ENCODE data around the gene SIK2. TPM values are rescaled to one million over a fixed set of nuclear protein-coding genes. Genes with fewer than 3 reads are reported as not detected.

The SIK2 gene
- total and polyA plus RNA-seq, 2 donors (not counting 3 experiments of a cell fraction or from before 2014, with no cell fraction given) = 14.6 to 17.1 TPM

- CTCF ChIA-PET = interaction anchor here (2.2 kb wide), 1 partner anchor 103 kb away, joined by 7 read pairs; no protein-coding TSS in a partner anchor
- BruUV-seq (replicated peaks) = no TSS peak
- peaks cover 0 to 12% of the 10 kb centered on the region in 2 experiments for H3K36me3 ChIP-seq (ENCODE audit: control insufficient read depth in 2 of 2, extremely low read depth in 1 of 2, insufficient read depth in 2 of 2, low read length in 2 of 2)
Observed at GRCh38 chr11:111707691-111708067, 105.4 kb downstream of the SIK2 start.

More at GRCh38 chr11:111707691-111708067, 105.4 kb downstream of the SIK2 start:
- Histone ChIP-seq H3K79me2 (ENCODE audit: control insufficient read depth, insufficient read depth, low read length) (no peaks in the 10 kb centered on the region), H3K4me1 (ENCODE audit: control insufficient read depth, extremely low read depth, insufficient read depth, low read length) (peaks cover 15% of the 10 kb centered on the region), H3K9me1 (replicated peaks; ENCODE audit: control insufficient read depth, extremely low read depth, insufficient read depth, low read length) (no peaks in the 10 kb centered on the region), H4K20me1 (replicated peaks; ENCODE audit: control insufficient read depth, extremely low read depth, insufficient read depth, low read length) (no peaks in the 10 kb centered on the region), H3K9me3 (replicated peaks; ENCODE audit: control insufficient read depth, insufficient read depth, low read length) (no peaks in the 10 kb centered on the region), H3K4me3 (replicated peaks in 1 of 3; ENCODE audit: insufficient read depth in 1 of 3, low read depth in 1 of 3, low read length in 3 of 3) (no peak overlapping the region), H3K27ac (ENCODE audit: insufficient read depth, low read depth, low read length) (peak overlapping the region; percentile 77), H3K9ac (replicated peaks; ENCODE audit: extremely low read depth, insufficient read depth, low read length) (peak overlapping the region; percentile 40), H3K4me2 (ENCODE audit: insufficient read depth, low read length) (no peak overlapping the region), H2AFZ (ENCODE audit: low read depth, low read length) (no peak overlapping the region), H3K27me3 (ENCODE audit: control insufficient read depth in 2 of 2, insufficient read depth in 2 of 2, low read length in 2 of 2) (no peaks in the 10 kb centered on the region)
- intact Hi-C loops (cut with micrococcal nuclease) (loop anchor here (1.0 to 2.0 kb wide), 4 partner anchors 28 to 105 kb away; partner anchors contain the start of genes PPP2R1B and SIK2), dilution Hi-C loops (cut with MboI; ENCODE audit: extremely low pct_ligation_motif_present, low sequenced_read_pairs) (no loop called here)
- no peak for DNase-seq (ENCODE audit: low read depth, low spot score)
- no peak for FAIRE-seq
- POLR2A ChIA-PET = no interaction called here
- TF ChIP-seq JUN (IDR thresholded peaks at IDR 0.05; ENCODE audit: borderline replicate concordance, insufficient read depth, insufficient read length, low read depth) = no peak
- no peak for TF ChIP-seq POLR2A (IDR thresholded peaks at IDR 0.05; ENCODE audit: low read depth, low read length)
- TF ChIP-seq CTCF (IDR thresholded peaks at IDR 0.05; ENCODE audit: extremely low read depth in 1 of 2, insufficient read depth in 1 of 2, low read depth in 1 of 2, low read length in 2 of 2) = no peak
- TF ChIP-seq MYC (IDR thresholded peaks at IDR 0.05; ENCODE audit: low read depth, low read length) = no peak
- no peak for TF ChIP-seq GATA2 (IDR thresholded peaks at IDR 0.05; ENCODE audit: insufficient read depth, insufficient read length, low read depth, low read length)
- TF ChIP-seq MAX (IDR thresholded peaks at IDR 0.05; ENCODE audit: insufficient read depth, insufficient read length) = no peak
- TF ChIP-seq EZH2 (IDR thresholded peaks at IDR 0.05; ENCODE audit: borderline replicate concordance, low read depth, low read length, severe bottlenecking) = no peak
- TF ChIP-seq POLR2AphosphoS5 (IDR thresholded peaks at IDR 0.05; ENCODE audit: insufficient read depth, low read depth, low read length) = no peak
- TF ChIP-seq FOS (IDR thresholded peaks at IDR 0.05; ENCODE audit: borderline replicate concordance, insufficient read depth, low read length) = no peak
